C4-2B (cell line): ENCODE results near the gene DNM3.

Source experiments
- H3K27ac ChIP-seq: fragments of 450-650 bp; 2 replicates; pipeline ENCODE4 v1.5.1; 2017
- ZFX ChIP-seq: fragments of 450-650 bp; IDR thresholded peaks from 2 replicates; pipeline ENCODE4 v1.6.1; 2017
- TF ChIP-seq, protein P1 (sequence below): fragments of 450-650 bp; conservative IDR thresholded peaks from 2 replicates; pipeline ENCODE4 v1.5.1; 2017; ENCODE audit warnings: mild to moderate bottlenecking

The DNM3 gene

DNA sequence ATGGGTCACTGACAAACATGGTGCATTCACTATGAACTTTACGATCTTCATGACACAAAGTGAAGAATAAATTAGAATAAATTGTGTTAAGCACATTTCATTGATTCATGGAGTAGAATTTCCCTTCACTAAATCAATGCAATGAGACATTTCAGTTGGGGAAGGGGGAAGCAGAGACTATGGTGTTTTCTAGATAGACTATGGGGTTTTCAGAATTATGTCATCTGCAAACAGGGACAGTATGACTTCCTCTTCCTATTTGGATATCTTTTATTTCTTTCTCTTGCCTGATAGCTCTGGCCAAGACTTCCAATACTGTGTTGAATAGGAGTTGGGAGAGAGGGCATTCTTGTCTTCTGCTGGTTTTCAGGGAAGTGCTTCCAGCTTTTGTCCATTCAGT, 499.2 kb downstream of the DNM3 start:
- no peak overlapping the region; the same call in 1 of the 2 replicates for H3K27ac ChIP-seq
- TF ChIP-seq, protein P1, sequence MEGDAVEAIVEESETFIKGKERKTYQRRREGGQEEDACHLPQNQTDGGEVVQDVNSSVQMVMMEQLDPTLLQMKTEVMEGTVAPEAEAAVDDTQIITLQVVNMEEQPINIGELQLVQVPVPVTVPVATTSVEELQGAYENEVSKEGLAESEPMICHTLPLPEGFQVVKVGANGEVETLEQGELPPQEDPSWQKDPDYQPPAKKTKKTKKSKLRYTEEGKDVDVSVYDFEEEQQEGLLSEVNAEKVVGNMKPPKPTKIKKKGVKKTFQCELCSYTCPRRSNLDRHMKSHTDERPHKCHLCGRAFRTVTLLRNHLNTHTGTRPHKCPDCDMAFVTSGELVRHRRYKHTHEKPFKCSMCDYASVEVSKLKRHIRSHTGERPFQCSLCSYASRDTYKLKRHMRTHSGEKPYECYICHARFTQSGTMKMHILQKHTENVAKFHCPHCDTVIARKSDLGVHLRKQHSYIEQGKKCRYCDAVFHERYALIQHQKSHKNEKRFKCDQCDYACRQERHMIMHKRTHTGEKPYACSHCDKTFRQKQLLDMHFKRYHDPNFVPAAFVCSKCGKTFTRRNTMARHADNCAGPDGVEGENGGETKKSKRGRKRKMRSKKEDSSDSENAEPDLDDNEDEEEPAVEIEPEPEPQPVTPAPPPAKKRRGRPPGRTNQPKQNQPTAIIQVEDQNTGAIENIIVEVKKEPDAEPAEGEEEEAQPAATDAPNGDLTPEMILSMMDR = no peak
- TF ChIP-seq ZFX = no peak

DNA sequence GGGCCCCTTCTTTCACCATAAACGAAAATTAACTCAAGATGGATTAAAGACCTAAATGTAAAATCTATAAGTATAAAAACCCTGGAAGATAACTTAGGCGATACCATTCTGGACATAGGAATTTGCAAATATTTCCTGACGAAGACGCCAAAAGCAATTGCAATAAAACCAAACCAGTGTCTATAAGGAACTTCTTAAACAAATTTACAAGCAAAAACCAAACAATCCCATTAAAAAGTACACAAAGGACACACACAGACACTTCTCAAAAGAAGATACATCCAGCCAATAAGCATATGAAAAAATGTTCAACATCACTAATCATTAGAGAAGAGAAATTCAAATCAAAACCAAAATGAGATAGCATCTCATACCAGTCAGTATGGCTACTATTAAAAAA, 500.4 kb downstream of the DNM3 start:
- no peak for TF ChIP-seq ZFX
- TF ChIP-seq, protein P1 = no peak
- H3K27ac ChIP-seq = no peak overlapping the region

DNA sequence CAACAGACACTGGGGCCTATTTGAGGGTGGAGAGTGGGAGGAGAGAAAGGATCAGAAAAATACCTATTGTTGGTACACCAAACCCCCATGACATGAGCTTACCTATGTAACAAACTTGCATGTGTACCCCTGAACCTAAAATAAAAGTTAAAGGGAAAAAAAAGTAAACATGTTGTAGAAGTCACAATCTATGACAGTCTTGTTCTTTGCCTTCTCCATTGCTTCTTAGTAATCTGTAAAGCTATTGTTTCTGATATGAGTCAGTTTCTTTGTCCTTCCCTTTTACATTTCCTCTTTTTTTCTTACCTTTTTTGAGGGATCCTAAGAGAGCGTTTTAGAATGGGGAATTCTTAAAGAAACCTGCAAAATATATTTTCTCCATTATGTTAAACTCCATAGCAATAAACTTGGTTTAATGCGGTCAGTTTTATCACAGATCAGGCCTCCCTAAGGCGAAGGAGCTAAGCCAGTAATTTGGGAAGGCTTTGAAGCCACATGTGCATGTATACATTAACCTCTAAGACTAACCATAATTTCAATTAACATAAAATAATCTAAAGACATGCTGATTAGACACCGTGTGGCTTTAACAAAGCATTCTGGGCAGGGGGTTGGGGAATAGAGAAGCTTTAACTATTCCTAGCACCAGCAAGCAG, 501.4 kb downstream of the DNM3 start:
- H3K27ac ChIP-seq = no peak overlapping the region
- TF ChIP-seq, protein P1 = no peak
- TF ChIP-seq ZFX = no peak

DNA sequence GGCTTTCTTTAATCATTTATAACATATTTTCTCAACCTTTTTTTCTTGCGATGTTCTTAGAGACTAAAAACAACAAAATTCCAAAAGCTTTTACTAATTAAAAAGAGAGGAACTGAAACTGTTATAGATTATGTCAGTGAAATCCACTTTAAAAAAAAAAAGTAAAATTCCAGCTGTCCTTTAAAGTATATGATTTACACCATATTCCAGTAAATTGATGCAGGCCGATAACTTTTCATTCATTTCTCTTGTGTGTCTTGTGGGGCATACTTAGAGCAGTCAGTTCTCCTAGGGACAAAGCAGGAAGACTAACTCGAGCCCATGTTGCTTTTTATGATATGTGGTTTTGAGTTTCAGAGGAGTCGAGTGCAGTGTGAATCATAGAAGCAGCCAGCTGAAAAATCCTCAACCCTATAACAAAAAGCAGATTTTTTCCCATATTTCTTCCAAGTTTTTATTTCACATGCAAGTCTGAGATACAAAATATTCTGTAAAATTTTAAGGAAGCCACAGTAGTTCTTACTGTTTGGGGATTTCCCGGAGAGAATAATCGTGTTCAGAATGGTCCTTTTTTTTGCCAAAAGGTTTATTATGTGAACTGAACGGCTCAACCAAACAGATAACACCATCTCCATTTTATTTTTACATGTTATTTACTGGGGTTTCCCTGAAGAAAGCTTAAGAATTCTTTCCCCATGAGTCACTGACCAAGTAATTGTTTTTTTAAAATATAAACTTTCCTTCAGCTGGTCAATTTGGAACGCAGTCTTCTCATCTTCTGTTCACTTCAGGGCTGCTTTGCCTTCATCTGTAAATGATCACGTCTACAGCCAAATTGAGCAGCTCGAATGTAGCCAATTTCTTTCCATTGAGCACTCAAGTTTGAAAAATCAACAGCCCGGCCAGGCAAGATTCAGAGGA, 502.2 kb downstream of the DNM3 start:
- no peak overlapping the region for H3K27ac ChIP-seq
- no peak for TF ChIP-seq ZFX
- TF ChIP-seq, protein P1 = no peak

DNA sequence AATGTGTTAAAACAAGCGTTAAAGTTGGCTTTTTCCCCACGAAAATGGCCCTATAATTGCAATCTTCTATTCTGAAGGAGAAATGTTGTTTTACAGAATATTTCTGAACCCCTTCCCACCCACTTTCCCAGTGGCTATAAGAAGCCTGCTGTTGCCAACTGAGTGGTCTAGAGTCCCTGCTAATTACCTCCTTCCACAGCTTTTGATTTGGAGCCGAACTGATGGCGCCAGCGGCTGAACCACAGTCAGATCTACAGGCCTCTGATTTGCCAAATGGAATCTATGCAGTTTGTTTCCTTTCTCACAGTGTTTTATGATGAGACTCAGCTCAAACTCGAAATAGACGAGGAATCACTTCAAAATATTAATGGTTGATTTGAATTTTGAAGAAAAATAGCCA, 503.1 kb downstream of the DNM3 start:
- no peak overlapping the region for H3K27ac ChIP-seq
- TF ChIP-seq, protein P1 = no peak
- TF ChIP-seq ZFX = no peak

DNA sequence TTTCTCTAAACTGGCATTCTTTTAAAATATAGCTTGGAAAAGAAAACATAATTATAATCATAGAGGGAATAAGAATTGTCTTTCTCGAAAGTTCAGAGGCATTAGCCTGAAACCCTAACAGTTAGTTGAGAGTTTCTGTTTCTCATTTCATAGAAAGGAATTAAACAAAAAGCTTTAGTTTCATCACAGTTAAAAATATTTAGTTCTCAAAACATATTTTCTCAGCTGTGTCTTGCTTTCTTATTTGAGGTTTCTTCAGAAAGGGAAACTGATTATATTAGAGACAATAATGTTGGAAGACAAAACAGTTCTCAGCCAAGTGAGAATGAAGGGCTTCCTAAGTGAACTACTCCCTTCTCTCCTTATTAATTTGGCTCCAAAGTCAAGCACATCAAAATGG, 503.8 kb downstream of the DNM3 start:
- TF ChIP-seq, protein P1 = no peak
- no peak for TF ChIP-seq ZFX
- H3K27ac ChIP-seq = no peak overlapping the region

DNA sequence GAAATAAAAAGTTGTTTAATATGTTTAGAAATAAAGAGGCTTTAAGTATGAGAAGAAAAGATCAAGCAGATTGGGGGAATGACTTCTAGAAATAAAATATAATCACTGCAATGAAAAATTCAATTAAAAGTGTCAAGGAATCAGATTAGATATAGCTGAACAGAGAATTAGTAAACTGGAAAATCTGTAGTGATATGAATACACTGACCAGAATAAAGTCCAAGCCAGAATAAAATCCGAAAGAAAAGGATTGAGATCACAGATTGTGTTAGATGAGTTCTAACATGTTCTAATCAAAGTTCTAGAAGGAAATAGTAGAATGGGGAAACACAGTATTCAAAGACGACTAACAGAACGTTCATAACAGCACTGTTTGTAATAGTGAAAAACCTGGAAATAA, 506.1 kb downstream of the DNM3 start:
- H3K27ac ChIP-seq = no peak overlapping the region
- TF ChIP-seq, protein P1 = no peak
- TF ChIP-seq ZFX = no peak
